Colon (tissue), 2 donors: ENCODE results near the gene GYPC.

Source experiments
- FAIRE-seq: peaks from 2 replicates; lab custom pipeline; 2012; peaks lifted over from hg19 to GRCh38; lab: Jason Lieb, UNC
- donor health status: control.
- donor health status: control.

Gene GYPC

DNA sequence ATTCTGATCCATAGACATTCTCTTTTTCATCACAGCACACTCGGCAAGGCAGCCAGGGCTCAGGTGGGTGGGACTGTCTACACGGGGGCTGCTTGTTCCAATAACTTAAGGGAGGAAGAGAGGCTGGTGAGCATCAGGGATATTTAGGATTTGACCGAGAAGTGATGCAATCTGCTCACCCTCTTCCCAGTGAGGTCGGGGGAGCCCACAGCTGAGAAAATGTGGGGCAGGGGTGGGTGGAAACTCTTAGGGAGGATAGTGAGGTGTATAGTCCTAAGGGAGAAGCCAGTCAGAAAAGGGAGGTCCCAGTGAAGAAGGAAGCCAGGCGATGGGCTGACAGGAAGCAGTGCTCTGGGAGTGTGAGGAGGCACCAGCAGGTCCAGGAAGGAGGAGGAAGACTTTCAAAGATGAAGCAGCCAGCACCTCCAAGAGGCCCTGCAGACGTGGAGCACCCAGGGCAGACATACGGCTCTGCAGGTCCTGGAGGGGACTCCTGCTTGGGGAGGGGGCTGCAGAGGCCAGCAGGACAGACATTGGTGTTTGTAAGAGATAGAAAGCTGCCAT lies 76.8 kb downstream of the GYPC start:
- FAIRE-seq, result no peak

DNA sequence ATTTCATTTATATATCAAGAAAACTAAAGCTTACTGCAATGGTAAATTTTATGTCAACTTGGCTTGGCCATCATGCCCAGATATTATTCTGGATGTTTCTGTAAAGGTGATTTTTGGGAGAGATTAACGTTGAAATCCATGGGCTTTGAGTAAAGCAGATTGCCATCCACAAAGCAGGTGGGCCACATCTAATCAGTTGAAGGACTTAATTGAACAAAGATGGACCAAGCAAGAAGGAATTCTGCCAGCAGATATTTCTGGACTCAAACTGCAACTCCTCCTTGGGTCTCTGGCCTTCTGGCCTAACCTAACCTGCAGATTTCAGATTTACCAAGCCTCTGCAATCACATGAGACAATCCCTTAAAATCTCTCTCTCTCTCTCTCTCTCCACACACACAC lies 77.8 kb downstream of the GYPC start:
- FAIRE-seq, result no peak

DNA sequence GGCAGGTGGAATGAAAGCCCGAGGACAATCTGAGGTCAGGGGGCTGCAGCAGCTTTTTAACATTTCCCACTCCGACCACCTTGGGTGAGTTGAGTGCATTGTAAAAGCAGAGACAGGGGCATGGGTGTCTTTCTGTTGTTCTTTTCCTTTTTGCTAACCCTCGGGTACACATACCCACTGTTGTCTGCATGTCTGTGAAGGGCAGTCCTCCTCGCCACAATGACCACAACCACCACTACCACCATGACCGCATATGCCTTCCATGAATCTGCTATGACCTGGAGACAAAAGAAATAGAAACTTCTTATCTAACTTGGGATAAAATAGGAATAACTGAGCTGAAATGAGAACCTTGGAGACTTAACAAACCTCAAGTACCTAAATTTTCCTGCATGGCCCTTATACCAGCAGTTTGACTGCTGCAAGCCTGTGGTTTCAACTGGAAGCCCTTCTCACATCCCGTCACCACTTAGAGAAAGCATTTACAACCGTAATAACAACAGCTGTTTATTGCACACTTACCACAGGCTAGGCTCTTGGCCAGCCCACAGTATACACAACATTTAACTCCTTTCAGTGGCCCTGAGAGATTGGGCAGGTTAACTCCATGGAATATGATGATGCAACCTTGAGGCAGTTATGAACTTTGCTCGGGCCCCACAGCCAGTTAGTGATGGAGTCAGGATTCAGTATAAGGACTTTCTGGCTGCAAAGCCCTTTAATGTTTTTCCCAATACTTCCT lies 80.3 kb downstream of the GYPC start:
- no peak for FAIRE-seq

DNA sequence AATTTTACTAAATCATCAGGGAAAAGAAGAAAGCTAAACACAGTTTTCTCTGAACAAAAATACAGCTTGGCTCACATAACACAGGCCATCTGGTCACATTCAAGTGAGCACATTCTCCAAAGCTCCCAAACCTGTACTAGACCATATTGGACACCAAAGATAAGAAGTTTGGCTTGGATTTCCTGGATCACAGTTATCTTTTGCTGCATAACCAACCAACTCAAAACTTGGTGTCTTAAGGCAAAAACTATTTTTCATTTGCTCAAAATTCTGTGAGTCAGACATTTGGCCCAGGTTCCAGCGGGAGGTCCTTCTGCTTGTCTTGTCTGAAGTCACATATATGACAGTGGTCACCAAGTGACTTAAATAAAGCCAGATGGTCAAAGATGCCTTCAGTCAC lies 83.2 kb downstream of the GYPC start:
- no peak for FAIRE-seq

DNA sequence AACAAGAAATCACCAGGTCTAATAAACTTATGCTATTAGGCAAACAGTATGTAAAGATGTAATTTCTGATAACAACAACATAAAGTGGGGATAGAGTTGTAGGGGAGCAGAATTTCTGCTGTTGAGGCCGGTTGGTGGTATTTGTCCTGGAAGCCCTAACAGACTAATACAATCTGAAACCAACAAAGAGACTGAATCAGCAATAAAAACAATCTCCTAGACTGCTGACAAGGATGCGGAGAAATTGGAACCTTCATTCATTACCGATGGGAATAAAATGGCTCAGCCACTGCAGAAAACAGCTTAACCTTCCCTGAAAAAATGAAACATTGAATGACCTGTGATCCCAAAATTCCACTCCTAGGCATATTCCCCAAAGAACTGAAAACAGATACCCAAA lies 88.7 kb downstream of the GYPC start:
- FAIRE-seq, result no peak
